ENCODE data around the gene MED9.
A peak's percentile ranks its signal among the peaks of the same experiment; 100 is the strongest.

The MED9 gene

GRCh38 chr17:17492085-17492484, 15.3 kb downstream of the MED9 start:
- DNase-seq: no peak

GRCh38 chr17:17492571-17492970, 15.8 kb downstream of the MED9 start:
- no peak for DNase-seq

GRCh38 chr17:17493249-17493985, 16.6 kb downstream of the MED9 start:
- DNase-seq: no peak

GRCh38 chr17:17493986-17494466, 17.2 kb downstream of the MED9 start:
- DNase-seq: no peak

DNA sequence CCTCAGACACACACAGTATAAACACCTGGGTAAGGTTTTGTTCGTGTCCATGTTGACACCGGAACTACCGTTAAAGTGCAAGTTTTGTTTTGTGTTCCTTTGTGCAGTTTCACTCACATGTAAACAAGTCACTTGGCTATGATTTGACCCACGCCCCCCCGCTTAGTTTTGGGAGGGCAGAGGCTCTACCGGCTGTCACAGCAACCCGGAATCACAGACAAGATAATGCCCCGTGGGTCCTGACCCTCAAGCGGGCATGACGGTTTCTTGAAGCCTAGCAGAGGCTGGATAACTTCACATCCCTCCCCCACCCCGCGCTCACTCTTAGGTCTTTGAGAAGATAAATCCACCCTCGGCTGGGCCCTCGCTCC, 17.7 kb downstream of the MED9 start:
- DNase-seq: no peak

GRCh38 chr17:17494870-17495535, 18.2 kb downstream of the MED9 start:
- peak in 1 of 2 donors; percentile 14 for DNase-seq

GRCh38 chr17:17495536-17496188, 18.9 kb downstream of the MED9 start:
- DNase-seq: peak in 1 of 2 donors; percentile 24

GRCh38 chr17:17496189-17497064, 19.6 kb downstream of the MED9 start, which contains the start of gene RASD1:
Gene RASD1 (minus strand): TSS chr17:17496395. CDS start chr17:17496181, 214 bp downstream.
- DNase-seq: peak; percentile 78 to 80

GRCh38 chr17:17497065-17497844, 20.5 kb downstream of the MED9 start:
- DNase-seq: no peak

- DNase-seq: no peak
Measured at GRCh38 chr17:17497845-17498520, 21.2 kb downstream of the MED9 start.

GRCh38 chr17:17498606-17499301, 22.0 kb downstream of the MED9 start:
- no peak for DNase-seq

GRCh38 chr17:17499402-17500145, 22.8 kb downstream of the MED9 start:
- DNase-seq: no peak

GRCh38 chr17:17500999-17501605, 24.3 kb downstream of the MED9 start:
- DNase-seq: no peak

DNA sequence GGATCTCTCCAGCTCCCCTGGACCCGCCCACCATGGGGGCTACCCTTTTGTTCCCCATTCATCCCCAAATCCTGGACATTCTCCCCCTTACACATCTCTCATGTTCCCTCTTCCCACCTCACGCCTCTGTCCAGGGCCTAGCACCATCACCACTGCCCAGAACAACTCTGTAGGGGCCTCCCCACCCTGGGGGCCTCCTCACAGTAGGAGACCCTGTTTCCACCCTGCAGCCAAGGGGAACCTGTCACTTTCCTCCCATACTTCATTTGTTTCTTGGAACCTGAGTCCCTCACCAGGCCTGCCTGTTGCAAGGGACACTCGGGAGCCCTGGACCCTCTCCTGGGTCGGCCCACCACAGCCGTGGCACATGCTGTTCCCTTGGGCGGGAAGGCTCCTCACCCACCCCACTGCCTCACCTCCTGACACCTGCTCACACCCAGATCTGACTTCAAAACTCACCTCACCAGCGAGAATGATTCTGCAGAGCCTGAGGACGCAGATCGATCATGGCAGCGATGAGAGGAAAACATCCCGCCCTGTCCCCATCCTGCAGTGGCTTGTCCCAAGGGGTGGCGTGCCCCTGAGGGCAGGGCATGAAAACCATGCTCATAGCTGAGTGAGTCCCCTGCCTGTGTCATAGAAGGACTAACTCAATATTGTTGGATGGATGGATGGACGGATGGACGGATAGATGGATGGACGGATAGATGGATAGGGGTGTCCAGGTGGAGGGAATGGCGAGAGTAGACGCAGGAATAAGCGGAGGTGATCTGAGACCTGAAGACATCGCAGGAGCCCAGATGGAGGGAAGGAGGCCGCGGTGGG, 26.2 kb downstream of the MED9 start:
- no peak for DNase-seq

- DNase-seq: no peak
Measured at GRCh38 chr17:17503566-17504130, 26.8 kb downstream of the MED9 start.

DNA sequence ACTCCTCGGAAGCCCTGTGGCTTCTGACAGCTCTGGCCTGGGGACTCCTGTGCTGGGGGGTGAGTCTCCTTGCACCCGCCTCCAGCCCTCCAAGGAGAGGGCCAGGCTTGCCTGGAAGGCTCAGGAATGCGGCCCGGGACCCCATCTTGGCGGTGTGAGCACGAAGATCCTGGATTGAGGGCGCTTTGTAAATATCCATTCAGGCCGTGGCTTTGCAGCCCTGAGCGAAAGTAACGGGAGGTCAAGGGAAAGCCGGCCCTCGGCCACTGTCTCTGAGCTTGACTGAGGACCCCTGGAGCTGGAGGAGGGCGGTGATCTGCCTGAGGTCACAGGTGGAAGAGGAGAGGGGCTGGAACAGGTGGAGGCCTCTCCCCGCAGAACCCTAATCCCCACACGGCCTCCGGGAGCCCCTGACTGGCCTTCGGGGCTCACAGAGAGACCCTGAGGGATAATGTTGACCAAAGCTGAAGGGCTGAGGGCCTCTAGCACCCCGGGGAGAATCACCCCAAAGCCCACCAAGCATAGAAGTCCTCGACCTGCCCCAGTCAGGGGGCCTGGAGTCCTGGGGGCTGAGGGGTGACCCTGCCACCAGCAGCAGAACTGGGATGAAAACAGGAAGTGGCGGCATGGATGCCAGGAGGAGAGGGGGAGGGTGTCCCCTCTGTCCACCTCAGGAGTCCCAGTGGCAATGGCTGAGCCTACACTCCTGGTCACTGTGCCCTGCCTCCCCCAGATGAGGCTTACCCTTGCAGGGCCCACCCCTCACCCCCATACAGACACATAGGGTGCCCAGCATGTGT, 27.7 kb downstream of the MED9 start:
- DNase-seq: no peak

- no peak for DNase-seq
Measured at GRCh38 chr17:17505151-17505550, 28.4 kb downstream of the MED9 start.

Measured in activated CD4-positive, alpha-beta T cell treated with anti-CD3 and anti-CD28 coated beads for 4 hours (primary cell).